WTC11 (cell line): ENCODE results near the gene NECAB2. TPM values are rescaled to one million over a fixed set of nuclear protein-coding genes. Genes with fewer than 3 reads are reported as not detected.

ENCODE experiments used
- ATAC-seq: fragments of 200-7000 bp; cut with Tn5 transposase; 2 replicates; pipeline ENCODE4 v1.10.0; 2021; ENCODE audit warnings: mild to moderate bottlenecking, moderate library complexity
- CTCF ChIA-PET: fragments of 300-600 bp; sonication (Branson Sonifier 250); formaldehyde crosslinking; loops from one replicate; lab custom pipeline; 2021; ENCODE audit warnings: antibody characterized with exemption; lab: Charles Lee
- POLR2A ChIA-PET: fragments of 350-600 bp; sonication (Branson Sonifier 250); formaldehyde crosslinking; loops from one replicate; lab custom pipeline; 2021; ENCODE audit warnings: antibody characterized with exemption; lab: Charles Lee
- DNase-seq: peaks from one replicate; pipeline ENCODE4 v3.0.0; 2021; ENCODE audit warnings: low spot score
- H3K27ac Mint-ChIP-seq: 2 replicates; pipeline ENCODE4 v1.8.0; 2021; ENCODE audit warnings: mixed read lengths
- H3K27me3 Mint-ChIP-seq: 2 replicates; pipeline ENCODE4 v1.8.0; 2021; ENCODE audit warnings: low read depth, mild to moderate bottlenecking, moderate library complexity, mixed read lengths
- H3K36me3 Mint-ChIP-seq: 2 replicates; pipeline ENCODE4 v1.8.0; 2021; ENCODE audit warnings: mixed read lengths
- H3K4me1 Mint-ChIP-seq: 2 replicates; pipeline ENCODE4 v1.8.0; 2022; ENCODE audit warnings: mixed read lengths
- H3K4me3 Mint-ChIP-seq: 2 replicates; pipeline ENCODE4 v1.8.0; 2021; ENCODE audit warnings: mild to moderate bottlenecking, moderate library complexity, mixed read lengths
- H3K9me3 Mint-ChIP-seq: 2 replicates; pipeline ENCODE4 v1.8.0; 2021; ENCODE audit warnings: mixed read lengths
- ATF1 ChIP-seq: sonication (generic); formaldehyde crosslinking; IDR thresholded peaks from 2 replicates; pipeline ENCODE4 v1.8.1; 2023; ENCODE audit warnings: mild to moderate bottlenecking, moderate library complexity, missing genetic modification reagents
- CBFB ChIP-seq: sonication (generic); formaldehyde crosslinking; IDR thresholded peaks from 2 replicates; pipeline ENCODE4 v1.8.1; 2022; ENCODE audit warnings: mild to moderate bottlenecking, low read depth, missing genetic modification reagents
- CREM ChIP-seq: sonication (generic); formaldehyde crosslinking; IDR thresholded peaks from 2 replicates; pipeline ENCODE4 v1.8.1; 2022; ENCODE audit warnings: mild to moderate bottlenecking, missing genetic modification reagents, moderate library complexity
- EMX1 ChIP-seq: fragments of 250-450 bp; sonication (Bioruptor Pico); IDR thresholded peaks from 2 replicates; pipeline ENCODE4 v1.8.0; 2021; ENCODE audit warnings: mild to moderate bottlenecking
- ETV6 ChIP-seq: sonication (generic); formaldehyde crosslinking; IDR thresholded peaks from 2 replicates; pipeline ENCODE4 v1.8.1; 2022; ENCODE audit warnings: mild to moderate bottlenecking, missing genetic modification reagents
- GRHL2 ChIP-seq: fragments of 250-450 bp; sonication (Bioruptor Pico); IDR thresholded peaks from 2 replicates; pipeline ENCODE4 v1.8.0; 2022; ENCODE audit warnings: mild to moderate bottlenecking, moderate library complexity; ENCODE audit not compliant: insufficient replicate concordance, severe bottlenecking
- GTF2I ChIP-seq: fragments of 250-450 bp; sonication (Bioruptor Pico); conservative IDR thresholded peaks from 2 replicates; pipeline ENCODE4 v1.4.0; 2021; ENCODE audit warnings: mild to moderate bottlenecking
- KAT7 ChIP-seq: sonication (generic); formaldehyde crosslinking; IDR thresholded peaks from 2 replicates; pipeline ENCODE4 v1.8.1; 2023; ENCODE audit warnings: missing genetic modification reagents, mild to moderate bottlenecking, borderline replicate concordance
- NFATC4 ChIP-seq: fragments of 250-450 bp; sonication (Bioruptor Pico); IDR thresholded peaks from 2 replicates; pipeline ENCODE4 v1.9.0; 2021; ENCODE audit warnings: mild to moderate bottlenecking
- NFE2L1 ChIP-seq: sonication (generic); formaldehyde crosslinking; IDR thresholded peaks from 2 replicates; pipeline ENCODE4 v1.8.1; 2023; ENCODE audit warnings: missing genetic modification reagents
- NR2C2 ChIP-seq: sonication (generic); formaldehyde crosslinking; IDR thresholded peaks from 2 replicates; pipeline ENCODE4 v1.8.0; 2022; ENCODE audit warnings: mild to moderate bottlenecking, missing genetic modification reagents
- ZNF416 ChIP-seq: fragments of 250-450 bp; sonication (Bioruptor Pico); IDR thresholded peaks from 2 replicates; pipeline ENCODE4 v1.9.0; 2021; ENCODE audit warnings: mild to moderate bottlenecking, inconsistent platforms
- ZNF423 ChIP-seq: fragments of 250-450 bp; sonication (Bioruptor Pico); IDR thresholded peaks from 2 replicates; pipeline ENCODE4 v2.1.2; 2022; ENCODE audit warnings: mild to moderate bottlenecking, moderate library complexity
- total RNA-seq: library from RNA; stranded (reverse); gene quantifications from 3 replicates; pipeline ENCODE4 v1.2.3, GENCODE V29; 2021
- TF ChIP-seq, protein P1 (sequence below): fragments of 250-450 bp; sonication (Bioruptor Pico); IDR thresholded peaks from 2 replicates; pipeline ENCODE4 v1.9.0; 2021; ENCODE audit warnings: mild to moderate bottlenecking, borderline replicate concordance
- TF ChIP-seq, protein P2 (sequence below): fragments of 250-450 bp; sonication (Bioruptor Pico); IDR thresholded peaks from 2 replicates; pipeline ENCODE4 v2.1.2; 2022; ENCODE audit warnings: mild to moderate bottlenecking, moderate library complexity
- TF ChIP-seq, protein P3 (sequence below): sonication (generic); formaldehyde crosslinking; IDR thresholded peaks from 2 replicates; pipeline ENCODE4 v1.8.1; 2023; ENCODE audit warnings: mild to moderate bottlenecking, missing genetic modification reagents, moderate library complexity
- TF ChIP-seq, protein P4 (sequence below): sonication (generic); formaldehyde crosslinking; IDR thresholded peaks from 2 replicates; pipeline ENCODE4 v1.8.1; 2023; ENCODE audit warnings: mild to moderate bottlenecking, missing genetic modification reagents, borderline replicate concordance

The NECAB2 gene
- total RNA-seq, 1 experiment from 2014 or later, result 2.9 TPM

DNA sequence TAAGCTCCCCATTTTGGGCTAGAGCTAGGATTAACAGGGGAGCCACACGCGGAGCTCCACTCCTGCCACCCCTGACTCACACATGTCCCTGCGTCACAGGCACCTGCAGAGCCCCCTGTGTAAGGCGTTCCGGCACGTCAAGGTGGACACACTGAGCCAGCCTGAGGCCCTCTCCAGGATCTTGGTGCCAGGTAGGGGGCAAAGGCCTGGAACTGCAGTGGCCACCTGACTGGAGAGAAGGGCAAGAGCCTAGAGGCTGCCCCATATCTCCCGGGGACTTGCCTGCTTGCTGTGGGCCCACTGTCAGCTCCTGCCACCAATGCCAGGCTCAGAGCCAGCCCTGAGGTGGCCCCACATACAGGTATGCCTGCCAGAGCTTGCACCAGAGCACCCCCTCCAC lies 33.7 kb downstream of the NECAB2 start (continued):
- TF ChIP-seq, protein P1, sequence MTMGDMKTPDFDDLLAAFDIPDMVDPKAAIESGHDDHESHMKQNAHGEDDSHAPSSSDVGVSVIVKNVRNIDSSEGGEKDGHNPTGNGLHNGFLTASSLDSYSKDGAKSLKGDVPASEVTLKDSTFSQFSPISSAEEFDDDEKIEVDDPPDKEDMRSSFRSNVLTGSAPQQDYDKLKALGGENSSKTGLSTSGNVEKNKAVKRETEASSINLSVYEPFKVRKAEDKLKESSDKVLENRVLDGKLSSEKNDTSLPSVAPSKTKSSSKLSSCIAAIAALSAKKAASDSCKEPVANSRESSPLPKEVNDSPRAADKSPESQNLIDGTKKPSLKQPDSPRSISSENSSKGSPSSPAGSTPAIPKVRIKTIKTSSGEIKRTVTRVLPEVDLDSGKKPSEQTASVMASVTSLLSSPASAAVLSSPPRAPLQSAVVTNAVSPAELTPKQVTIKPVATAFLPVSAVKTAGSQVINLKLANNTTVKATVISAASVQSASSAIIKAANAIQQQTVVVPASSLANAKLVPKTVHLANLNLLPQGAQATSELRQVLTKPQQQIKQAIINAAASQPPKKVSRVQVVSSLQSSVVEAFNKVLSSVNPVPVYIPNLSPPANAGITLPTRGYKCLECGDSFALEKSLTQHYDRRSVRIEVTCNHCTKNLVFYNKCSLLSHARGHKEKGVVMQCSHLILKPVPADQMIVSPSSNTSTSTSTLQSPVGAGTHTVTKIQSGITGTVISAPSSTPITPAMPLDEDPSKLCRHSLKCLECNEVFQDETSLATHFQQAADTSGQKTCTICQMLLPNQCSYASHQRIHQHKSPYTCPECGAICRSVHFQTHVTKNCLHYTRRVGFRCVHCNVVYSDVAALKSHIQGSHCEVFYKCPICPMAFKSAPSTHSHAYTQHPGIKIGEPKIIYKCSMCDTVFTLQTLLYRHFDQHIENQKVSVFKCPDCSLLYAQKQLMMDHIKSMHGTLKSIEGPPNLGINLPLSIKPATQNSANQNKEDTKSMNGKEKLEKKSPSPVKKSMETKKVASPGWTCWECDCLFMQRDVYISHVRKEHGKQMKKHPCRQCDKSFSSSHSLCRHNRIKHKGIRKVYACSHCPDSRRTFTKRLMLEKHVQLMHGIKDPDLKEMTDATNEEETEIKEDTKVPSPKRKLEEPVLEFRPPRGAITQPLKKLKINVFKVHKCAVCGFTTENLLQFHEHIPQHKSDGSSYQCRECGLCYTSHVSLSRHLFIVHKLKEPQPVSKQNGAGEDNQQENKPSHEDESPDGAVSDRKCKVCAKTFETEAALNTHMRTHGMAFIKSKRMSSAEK, result no peak
- no peak for TF ChIP-seq NFE2L1 (CRISPR knock-in tag)
- TF ChIP-seq, protein P2, sequence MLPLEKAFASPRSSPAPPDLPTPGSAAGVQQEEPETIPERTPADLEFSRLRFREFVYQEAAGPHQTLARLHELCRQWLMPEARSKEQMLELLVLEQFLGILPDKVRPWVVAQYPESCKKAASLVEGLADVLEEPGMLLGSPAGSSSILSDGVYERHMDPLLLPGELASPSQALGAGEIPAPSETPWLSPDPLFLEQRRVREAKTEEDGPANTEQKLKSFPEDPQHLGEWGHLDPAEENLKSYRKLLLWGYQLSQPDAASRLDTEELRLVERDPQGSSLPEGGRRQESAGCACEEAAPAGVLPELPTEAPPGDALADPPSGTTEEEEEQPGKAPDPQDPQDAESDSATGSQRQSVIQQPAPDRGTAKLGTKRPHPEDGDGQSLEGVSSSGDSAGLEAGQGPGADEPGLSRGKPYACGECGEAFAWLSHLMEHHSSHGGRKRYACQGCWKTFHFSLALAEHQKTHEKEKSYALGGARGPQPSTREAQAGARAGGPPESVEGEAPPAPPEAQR, result no peak
- TF ChIP-seq NFATC4 (CRISPR knock-in tag), result no peak

DNA sequence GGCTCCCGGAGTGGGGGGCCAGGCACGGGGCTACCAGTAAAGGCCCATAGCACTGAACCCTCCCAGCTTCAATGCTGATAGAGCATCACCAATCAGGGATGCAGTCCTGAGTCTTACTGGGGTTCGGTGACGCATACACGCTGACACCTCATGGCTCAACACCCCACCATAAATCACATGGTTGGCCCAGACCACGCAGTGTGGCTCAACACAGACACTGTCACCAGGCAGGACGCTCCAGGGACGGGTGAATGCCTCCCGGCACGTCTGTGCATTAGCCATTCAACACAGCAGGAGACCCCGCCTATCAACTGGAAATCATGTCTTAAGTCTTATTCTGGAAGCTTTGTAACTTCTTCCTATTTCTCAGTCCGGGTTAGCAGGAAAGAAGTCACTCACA lies 35.0 kb downstream of the NECAB2 start:
- Mint-ChIP-seq H3K27me3 (no peaks in the 10 kb centered on the region; the same call in 1 of the 2 replicates), H3K27ac (no peak overlapping the region), H3K4me1 (no peaks in the 10 kb centered on the region)

More for the DNA sequence above, 35.0 kb downstream of the NECAB2 start:
- CTCF ChIA-PET, result no interaction called here
- DNase-seq (no peak), ATAC-seq (no peak)
- Mint-ChIP-seq H3K36me3 (no peaks in the 10 kb centered on the region), H3K9me3 (no peaks in the 10 kb centered on the region), H3K4me3 (no peak overlapping the region)
- POLR2A ChIA-PET, result no interaction called here
- TF ChIP-seq, protein P3, sequence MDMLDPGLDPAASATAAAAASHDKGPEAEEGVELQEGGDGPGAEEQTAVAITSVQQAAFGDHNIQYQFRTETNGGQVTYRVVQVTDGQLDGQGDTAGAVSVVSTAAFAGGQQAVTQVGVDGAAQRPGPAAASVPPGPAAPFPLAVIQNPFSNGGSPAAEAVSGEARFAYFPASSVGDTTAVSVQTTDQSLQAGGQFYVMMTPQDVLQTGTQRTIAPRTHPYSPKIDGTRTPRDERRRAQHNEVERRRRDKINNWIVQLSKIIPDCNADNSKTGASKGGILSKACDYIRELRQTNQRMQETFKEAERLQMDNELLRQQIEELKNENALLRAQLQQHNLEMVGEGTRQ (CRISPR knock-in tag), result no peak
- TF ChIP-seq KAT7 (CRISPR knock-in tag), result no peak
- no peak for TF ChIP-seq CREM
- no peak for TF ChIP-seq NFE2L1 (CRISPR knock-in tag)
- TF ChIP-seq GRHL2 (CRISPR knock-in tag), result no peak
- TF ChIP-seq NR2C2 (CRISPR knock-in tag), result no peak
- no peak for TF ChIP-seq ZNF423 (CRISPR knock-in tag)
- TF ChIP-seq EMX1, result no peak
- TF ChIP-seq, protein P4, sequence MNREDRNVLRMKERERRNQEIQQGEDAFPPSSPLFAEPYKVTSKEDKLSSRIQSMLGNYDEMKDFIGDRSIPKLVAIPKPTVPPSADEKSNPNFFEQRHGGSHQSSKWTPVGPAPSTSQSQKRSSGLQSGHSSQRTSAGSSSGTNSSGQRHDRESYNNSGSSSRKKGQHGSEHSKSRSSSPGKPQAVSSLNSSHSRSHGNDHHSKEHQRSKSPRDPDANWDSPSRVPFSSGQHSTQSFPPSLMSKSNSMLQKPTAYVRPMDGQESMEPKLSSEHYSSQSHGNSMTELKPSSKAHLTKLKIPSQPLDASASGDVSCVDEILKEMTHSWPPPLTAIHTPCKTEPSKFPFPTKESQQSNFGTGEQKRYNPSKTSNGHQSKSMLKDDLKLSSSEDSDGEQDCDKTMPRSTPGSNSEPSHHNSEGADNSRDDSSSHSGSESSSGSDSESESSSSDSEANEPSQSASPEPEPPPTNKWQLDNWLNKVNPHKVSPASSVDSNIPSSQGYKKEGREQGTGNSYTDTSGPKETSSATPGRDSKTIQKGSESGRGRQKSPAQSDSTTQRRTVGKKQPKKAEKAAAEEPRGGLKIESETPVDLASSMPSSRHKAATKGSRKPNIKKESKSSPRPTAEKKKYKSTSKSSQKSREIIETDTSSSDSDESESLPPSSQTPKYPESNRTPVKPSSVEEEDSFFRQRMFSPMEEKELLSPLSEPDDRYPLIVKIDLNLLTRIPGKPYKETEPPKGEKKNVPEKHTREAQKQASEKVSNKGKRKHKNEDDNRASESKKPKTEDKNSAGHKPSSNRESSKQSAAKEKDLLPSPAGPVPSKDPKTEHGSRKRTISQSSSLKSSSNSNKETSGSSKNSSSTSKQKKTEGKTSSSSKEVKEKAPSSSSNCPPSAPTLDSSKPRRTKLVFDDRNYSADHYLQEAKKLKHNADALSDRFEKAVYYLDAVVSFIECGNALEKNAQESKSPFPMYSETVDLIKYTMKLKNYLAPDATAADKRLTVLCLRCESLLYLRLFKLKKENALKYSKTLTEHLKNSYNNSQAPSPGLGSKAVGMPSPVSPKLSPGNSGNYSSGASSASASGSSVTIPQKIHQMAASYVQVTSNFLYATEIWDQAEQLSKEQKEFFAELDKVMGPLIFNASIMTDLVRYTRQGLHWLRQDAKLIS, result no peak
- no peak for TF ChIP-seq GTF2I (CRISPR knock-in tag)
- TF ChIP-seq ATF1 (CRISPR knock-in tag), result no peak
- TF ChIP-seq ZNF416 (CRISPR knock-in tag), result no peak
- no peak for TF ChIP-seq CBFB (CRISPR knock-in tag)
- TF ChIP-seq, protein P2, result no peak
- no peak for TF ChIP-seq ETV6 (CRISPR knock-in tag)
